CD4-positive, alpha-beta T cell (primary cell): Measurements from ENCODE around the gene MCC. TPM values are rescaled to one million over a fixed set of nuclear protein-coding genes. Genes with fewer than 3 reads are reported as not detected.

Experiments
- ATAC-seq: fragments of 200-7000 bp; cut with Tn5 transposase; one replicate; pipeline ENCODE4 v1.10.0; 2022; ENCODE audit warnings: mild to moderate bottlenecking; ENCODE audit not compliant: poor library complexity
- CTCF ChIA-PET: fragments of 350-600 bp; sonication (Branson Sonifier 250); formaldehyde crosslinking; loops from one replicate; lab custom pipeline; 2021; ENCODE audit warnings: antibody characterized with exemption, inconsistent platforms; lab: Charles Lee
- POLR2A ChIA-PET: fragments of 350-600 bp; sonication (Branson Sonifier 250); formaldehyde crosslinking; loops from one replicate; lab custom pipeline; 2021; ENCODE audit warnings: antibody characterized with exemption, inconsistent platforms; lab: Charles Lee
- DNase-seq, 14 experiments: peaks; one replicate each; pipeline ENCODE4 v3.0.0-alpha.2; 2013 to 2020; ENCODE audit warnings: mixed read lengths in 2 of 14
- H3K27ac ChIP-seq, 2 donors: one replicate each; pipeline versions ENCODE4 v1.5.1 to v1.7.0; 2013; ENCODE audit warnings: low read length in 2 of 2, low read depth in 1 of 2, mild to moderate bottlenecking in 1 of 2
- H3K27me3 ChIP-seq, 2 experiments: 1 replicate in 1 of 2; 2 replicates in 1 of 2; pipeline versions ENCODE4 v1.6.1 to v1.7.0; 2013; ENCODE audit warnings: low read length in 2 of 2, control low read depth in 1 of 2, mild to moderate bottlenecking in 1 of 2, moderate library complexity in 1 of 2; ENCODE audit not compliant: insufficient read depth in 2 of 2, control insufficient read depth in 1 of 2
- H3K36me3 ChIP-seq: one replicate; pipeline ENCODE4 v1.6.1; 2013; ENCODE audit warnings: low read length, control low read depth; ENCODE audit not compliant: insufficient read depth
- H3K4me1 ChIP-seq: one replicate; pipeline ENCODE4 v1.6.1; 2013; ENCODE audit warnings: low read length, control low read depth; ENCODE audit not compliant: insufficient read depth
- H3K4me3 ChIP-seq: one replicate; pipeline ENCODE4 v1.5.1; 2013; ENCODE audit warnings: mild to moderate bottlenecking, low read length, moderate library complexity
- H3K9me3 ChIP-seq, 2 experiments: 1 replicate in 1 of 2; 2 replicates in 1 of 2; pipeline versions ENCODE4 v1.6.1 to v1.7.0; 2013; ENCODE audit warnings: low read length in 2 of 2, mild to moderate bottlenecking in 2 of 2, control low read depth in 1 of 2, moderate library complexity in 1 of 2; ENCODE audit not compliant: control insufficient read depth in 1 of 2, insufficient read depth in 1 of 2
- H3K27ac Mint-ChIP-seq: one replicate; pipeline ENCODE4 v1.8.0; 2020; ENCODE audit warnings: mixed read lengths
- H3K27me3 Mint-ChIP-seq: one replicate; pipeline ENCODE4 v1.8.0; 2021; ENCODE audit warnings: mixed read lengths
- H3K36me3 Mint-ChIP-seq: one replicate; pipeline ENCODE4 v1.8.0; 2021; ENCODE audit warnings: low read depth, mixed read lengths
- H3K4me1 Mint-ChIP-seq: one replicate; pipeline ENCODE4 v1.8.0; 2021; ENCODE audit warnings: low read depth, mixed read lengths
- H3K4me3 Mint-ChIP-seq: one replicate; pipeline ENCODE4 v1.8.0; 2020; ENCODE audit warnings: mild to moderate bottlenecking, mixed read lengths
- H3K9me3 Mint-ChIP-seq: one replicate; pipeline ENCODE4 v1.8.0; 2020; ENCODE audit warnings: mixed read lengths
- intact Hi-C, 2 experiments: fragments of 100-400 bp; cut with DNase I in 1 of 2; cut with micrococcal nuclease in 1 of 2; formaldehyde crosslinking; loops; one replicate each; pipeline versions ENCODE4 v1.15.1 to v1.9.0; 2023 to 2025; cut with DNase I, micrococcal nuclease
- total RNA-seq, 174 experiments: library from RNA in 2 of 174; stranded (reverse) in 2 of 174; gene quantifications; one replicate each; pipeline ENCODE4 v1.2.3 and lab custom pipeline; 2021 to 2026
- TF ChIP-seq, protein P1 (sequence below): fragments of 200-600 bp; IDR thresholded peaks from one replicate; pipeline ENCODE4 v1.8.0; 2022; ENCODE audit warnings: antibody characterized with exemption, mild to moderate bottlenecking

The MCC gene
- total RNA-seq, 2 experiments from 2014 or later, result 3.2 to 3.3 TPM

- Mint-ChIP-seq H3K36me3 (no peaks in the 10 kb centered on the region), H3K4me3 (no peak overlapping the region), H3K27me3 (no peaks in the 10 kb centered on the region), H3K27ac (peak overlapping the region; percentile 60), H3K4me1 (peaks cover 21% of the 10 kb centered on the region), H3K9me3 (no peaks in the 10 kb centered on the region)
- no peaks in the 10 kb centered on the region for H3K4me1 ChIP-seq
- intact Hi-C loops, result loop anchor here (1.0 to 10.0 kb wide), 5 partner anchors 154 to 1914 kb away; partner anchors contain the start of genes DCP2 (in 1 of the 2), MCC (in 1 of the 2) and YTHDC2 (in 1 of the 2)
- no peaks in the 10 kb centered on the region for H3K27me3 ChIP-seq
- TF ChIP-seq, protein P1, sequence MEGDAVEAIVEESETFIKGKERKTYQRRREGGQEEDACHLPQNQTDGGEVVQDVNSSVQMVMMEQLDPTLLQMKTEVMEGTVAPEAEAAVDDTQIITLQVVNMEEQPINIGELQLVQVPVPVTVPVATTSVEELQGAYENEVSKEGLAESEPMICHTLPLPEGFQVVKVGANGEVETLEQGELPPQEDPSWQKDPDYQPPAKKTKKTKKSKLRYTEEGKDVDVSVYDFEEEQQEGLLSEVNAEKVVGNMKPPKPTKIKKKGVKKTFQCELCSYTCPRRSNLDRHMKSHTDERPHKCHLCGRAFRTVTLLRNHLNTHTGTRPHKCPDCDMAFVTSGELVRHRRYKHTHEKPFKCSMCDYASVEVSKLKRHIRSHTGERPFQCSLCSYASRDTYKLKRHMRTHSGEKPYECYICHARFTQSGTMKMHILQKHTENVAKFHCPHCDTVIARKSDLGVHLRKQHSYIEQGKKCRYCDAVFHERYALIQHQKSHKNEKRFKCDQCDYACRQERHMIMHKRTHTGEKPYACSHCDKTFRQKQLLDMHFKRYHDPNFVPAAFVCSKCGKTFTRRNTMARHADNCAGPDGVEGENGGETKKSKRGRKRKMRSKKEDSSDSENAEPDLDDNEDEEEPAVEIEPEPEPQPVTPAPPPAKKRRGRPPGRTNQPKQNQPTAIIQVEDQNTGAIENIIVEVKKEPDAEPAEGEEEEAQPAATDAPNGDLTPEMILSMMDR, result peak; percentile 76
- H3K9me3 ChIP-seq, result no peaks in the 10 kb centered on the region
- no peaks in the 10 kb centered on the region for H3K36me3 ChIP-seq
- no peak overlapping the region for H3K4me3 ChIP-seq
- ChIA-PET POLR2A (interaction anchor here (1.4 to 1.5 kb wide), 2 partner anchors 36 to 334 kb away, joined by 3 to 6 read pairs; no protein-coding TSS in a partner anchor), CTCF (interaction anchor here (0.8 to 2.2 kb wide), 6 partner anchors 14 to 335 kb away, joined by 3 to 17 read pairs (median 3); no protein-coding TSS in a partner anchor)
- no peak overlapping the region for H3K27ac ChIP-seq
- ATAC-seq (peak; percentile 90), DNase-seq (peak in 4 of 14 experiments; percentile 14 to 78 (median 77))
These were observed 157.6 kb downstream of the MCC start for GRCh38 chr5:113330533-113331208.

GRCh38 chr5:113329981-113330380 lies 158.3 kb downstream of the MCC start:
- Histone ChIP-seq H3K4me3 (no peak overlapping the region), H3K36me3 (no peaks in the 10 kb centered on the region), H3K9me3 (no peaks in the 10 kb centered on the region), H3K4me1 (no peaks in the 10 kb centered on the region), H3K27me3 (no peaks in the 10 kb centered on the region), H3K27ac (no peak overlapping the region)
- Mint-ChIP-seq H3K27ac (peak overlapping the region; percentile 60), H3K36me3 (no peaks in the 10 kb centered on the region), H3K9me3 (no peaks in the 10 kb centered on the region), H3K27me3 (no peaks in the 10 kb centered on the region), H3K4me1 (peaks cover 16% of the 10 kb centered on the region), H3K4me3 (no peak overlapping the region)
- ChIA-PET POLR2A (interaction anchor here (1.4 to 1.5 kb wide), 2 partner anchors 35 to 334 kb away, joined by 3 to 6 read pairs; no protein-coding TSS in a partner anchor), CTCF (interaction anchor here (0.8 to 2.2 kb wide), 6 partner anchors 14 to 334 kb away, joined by 3 to 17 read pairs (median 3); no protein-coding TSS in a partner anchor)
- no peak for ATAC-seq
- intact Hi-C loops, result loop anchor here (1.0 to 10.0 kb wide), 5 partner anchors 155 to 1915 kb away; partner anchors contain the start of genes DCP2 (in 1 of the 2), MCC (in 1 of the 2) and YTHDC2 (in 1 of the 2)
- no peak for DNase-seq
- TF ChIP-seq, protein P1, result no peak

DNA sequence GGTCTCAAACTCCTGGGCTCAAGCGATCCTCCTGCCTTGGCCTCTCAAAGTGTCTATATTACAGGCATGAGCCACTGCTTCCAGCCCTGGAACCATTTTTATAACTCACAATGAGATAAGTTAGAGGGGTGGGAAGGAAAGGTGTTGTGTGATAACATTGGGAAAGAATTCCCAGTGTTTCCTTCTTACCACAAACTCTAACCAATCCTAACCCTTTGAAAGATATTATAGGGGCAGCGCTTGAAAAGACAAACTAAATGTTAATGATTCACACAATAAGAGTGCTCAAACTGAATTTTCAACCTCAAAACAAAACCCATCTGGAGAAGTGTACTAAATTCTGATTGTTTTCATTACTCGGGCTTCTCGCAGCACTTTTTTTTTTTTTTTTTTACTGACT lies 163.2 kb downstream of the MCC start:
- no peaks in the 10 kb centered on the region for H3K36me3 Mint-ChIP-seq
- no peak overlapping the region for H3K4me3 Mint-ChIP-seq
- intact Hi-C loops, result no loop called here
- CTCF ChIA-PET, result no interaction called here
- ATAC-seq (no peak), DNase-seq (no peak)
- TF ChIP-seq, protein P1, result no peak
- peaks cover 3% of the 10 kb centered on the region for H3K4me1 Mint-ChIP-seq
- H3K27ac ChIP-seq, result no peak overlapping the region
- POLR2A ChIA-PET, result no interaction called here
- no peaks in the 10 kb centered on the region for H3K36me3 ChIP-seq
- H3K27ac Mint-ChIP-seq, result no peak overlapping the region
- H3K9me3 ChIP-seq, result no peaks in the 10 kb centered on the region
- no peaks in the 10 kb centered on the region for H3K27me3 ChIP-seq
- H3K4me3 ChIP-seq, result no peak overlapping the region
- H3K4me1 ChIP-seq, result no peaks in the 10 kb centered on the region
- H3K27me3 Mint-ChIP-seq, result no peaks in the 10 kb centered on the region
- H3K9me3 Mint-ChIP-seq, result no peaks in the 10 kb centered on the region
